ENCODE data around the gene SLC44A2.

- TF ChIP-seq CTCF (IDR thresholded peaks at IDR 0.05; ENCODE audit: insufficient read depth, low read length) = no peak
- TF ChIP-seq POLR2AphosphoS5 (IDR thresholded peaks at IDR 0.05; ENCODE audit: low read depth) = no peak
Observed at GRCh38 chr19:10660346-10660745, 35.0 kb downstream of the SLC44A2 start.

All from HL-60 (cell line).